ENCODE data around the gene SPAG16.
"Not testable (repeated sequence)": the region's sequence is repeated elsewhere in the genome, so short reads cannot be mapped to it uniquely, and the experiment has no call there.

SPAG16 gene

DNA sequence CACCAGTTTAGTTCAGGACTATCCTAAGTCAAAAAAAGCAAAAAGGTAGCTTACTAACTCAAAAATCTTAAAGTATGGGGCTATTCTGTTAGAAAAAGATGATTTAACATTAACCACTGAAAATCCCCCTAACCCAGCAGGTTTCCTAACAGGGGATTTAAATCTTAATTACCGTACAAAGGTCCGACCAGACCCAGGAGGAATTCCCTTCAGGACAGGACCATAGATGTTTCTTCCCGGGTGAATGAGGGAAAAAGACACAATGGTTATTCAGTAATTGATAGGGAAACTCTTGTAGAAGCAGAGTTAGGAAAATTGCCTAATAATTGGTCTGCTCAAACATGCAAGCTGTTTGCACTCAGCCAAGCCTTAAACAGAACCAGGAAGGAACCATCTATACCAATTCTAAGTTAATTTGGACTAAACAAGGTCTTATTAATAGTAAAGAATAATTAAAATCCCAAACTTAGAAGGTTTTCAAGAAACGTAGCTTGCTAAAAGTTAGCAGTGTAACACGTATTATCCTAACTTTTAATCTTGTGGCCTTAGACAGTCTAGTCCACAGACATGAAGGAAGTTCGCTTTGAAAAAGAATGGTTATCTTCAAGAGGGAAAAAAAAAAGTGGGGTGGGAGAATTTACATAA, 124.3 kb downstream of the SPAG16 start:
- not testable (repeated sequence) for DNase-seq (ENCODE audit: low read depth in 3 of 3, low spot score in 1 of 3)

DNA sequence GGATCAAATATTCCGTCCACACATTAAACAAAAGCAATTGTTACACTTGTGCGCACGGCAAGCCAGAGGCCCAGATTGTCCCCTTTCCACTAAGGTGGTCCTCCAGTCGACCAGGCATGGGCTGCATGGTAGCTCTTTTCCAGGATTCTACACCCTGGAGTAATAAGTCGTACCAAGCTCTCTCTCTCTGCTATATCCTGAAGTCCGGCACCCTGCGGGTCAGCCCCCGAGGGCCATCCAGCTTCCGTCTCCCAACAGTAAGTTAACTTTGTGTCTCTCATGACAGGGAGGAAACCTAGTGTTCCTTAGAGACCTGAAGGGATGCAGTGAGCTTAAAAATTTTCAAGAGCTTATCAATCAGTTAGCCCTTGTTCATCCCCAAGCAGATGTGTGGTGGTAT, 126.4 kb downstream of the SPAG16 start:
- DNase-seq (ENCODE audit: low read depth in 3 of 3, low spot score in 1 of 3): not testable (repeated sequence)

DNA sequence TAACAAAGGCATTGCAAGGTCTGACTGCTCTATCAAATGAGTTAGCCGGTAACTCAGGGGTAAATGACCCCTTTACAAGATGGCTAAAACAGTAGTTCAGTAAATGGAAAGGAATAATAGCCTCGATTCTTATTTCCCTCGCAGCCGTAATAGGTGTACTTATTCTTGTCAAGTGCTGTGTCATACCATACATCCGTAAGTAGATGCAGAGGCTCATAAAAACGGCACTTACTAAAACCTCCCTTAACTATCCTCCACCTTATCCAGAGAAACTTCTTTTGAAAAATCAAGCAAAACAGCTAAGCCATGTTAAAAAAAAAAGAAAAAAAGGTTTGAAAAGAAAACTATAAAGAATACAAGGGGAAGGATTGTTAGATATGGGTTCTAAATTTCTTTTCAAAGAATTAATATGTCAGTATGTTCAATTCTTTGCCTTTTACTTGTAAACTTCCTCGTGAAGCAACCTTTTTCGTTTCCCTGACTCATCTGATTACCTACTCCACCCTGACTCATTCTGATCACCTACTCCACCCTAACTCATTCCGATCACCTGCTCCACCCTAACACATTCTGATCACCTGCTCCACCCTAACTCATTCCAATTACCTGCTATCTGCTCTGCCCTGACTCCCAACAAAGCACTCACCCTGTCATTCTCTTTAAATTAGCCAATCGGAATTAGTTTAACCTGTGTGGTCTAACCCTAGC, 127.5 kb downstream of the SPAG16 start:
- DNase-seq (ENCODE audit: low read depth in 3 of 3, low spot score in 1 of 3): no peak

DNA sequence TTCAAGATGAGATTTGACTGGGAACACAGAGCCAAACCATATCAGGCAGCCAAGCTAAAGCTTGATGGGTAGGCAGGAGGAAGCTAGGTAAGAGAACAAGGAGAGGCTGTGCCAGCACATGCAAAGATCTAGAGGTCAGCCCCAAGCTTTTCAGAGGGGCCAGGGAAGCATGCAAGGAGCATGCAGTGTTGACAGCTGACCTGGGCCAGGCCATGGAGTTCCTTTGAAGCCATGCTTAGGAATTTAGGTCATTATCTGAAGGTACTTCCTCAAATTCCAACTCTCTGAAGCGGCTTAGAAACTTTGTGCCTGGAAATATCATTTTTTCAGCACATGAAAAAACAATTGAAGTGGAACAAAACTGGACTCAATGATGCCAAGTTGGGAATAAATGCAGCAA, 130.8 kb downstream of the SPAG16 start:
- no peak for DNase-seq (ENCODE audit: low read depth in 3 of 3, low spot score in 1 of 3)

DNA sequence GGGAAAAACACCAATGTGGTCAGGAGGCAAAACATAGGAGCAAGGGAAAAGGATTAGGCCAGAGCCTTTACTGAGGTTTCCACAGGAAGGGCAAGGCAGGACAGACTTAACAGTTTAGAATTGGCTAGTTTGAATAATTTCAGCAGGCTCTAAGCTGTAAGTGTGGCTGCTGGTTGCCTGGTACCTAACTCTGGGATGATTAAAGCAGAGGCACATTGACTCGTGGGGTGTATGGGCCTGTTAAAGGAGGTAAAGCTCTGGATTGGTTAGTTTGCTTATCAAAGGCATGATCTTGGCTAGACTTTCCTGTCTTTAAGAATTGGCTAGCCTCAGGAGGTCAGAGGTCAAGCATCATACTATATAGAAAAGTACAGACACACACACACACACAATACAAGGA, 132.6 kb downstream of the SPAG16 start:
- no peak for DNase-seq (ENCODE audit: low read depth in 3 of 3, low spot score in 1 of 3)

DNA sequence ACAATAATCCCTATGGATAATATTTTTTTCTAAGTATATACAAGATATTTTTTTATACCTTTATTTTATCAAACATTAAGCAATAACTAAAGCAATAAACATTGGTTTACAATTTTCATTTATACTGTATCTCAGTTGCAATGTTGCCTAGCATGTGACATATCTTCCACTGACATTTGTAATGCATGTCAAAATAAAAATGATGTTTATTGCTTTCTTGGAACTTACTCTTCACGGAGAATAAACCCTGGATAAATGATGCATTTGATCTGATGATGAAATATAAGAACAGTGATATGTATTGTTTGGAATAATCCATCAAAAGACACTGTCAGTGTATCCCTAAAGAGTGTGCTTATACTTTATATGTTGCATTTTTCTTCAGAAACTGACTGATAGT, 135.7 kb downstream of the SPAG16 start:
- DNase-seq (ENCODE audit: low read depth in 3 of 3, low spot score in 1 of 3): no peak

DNA sequence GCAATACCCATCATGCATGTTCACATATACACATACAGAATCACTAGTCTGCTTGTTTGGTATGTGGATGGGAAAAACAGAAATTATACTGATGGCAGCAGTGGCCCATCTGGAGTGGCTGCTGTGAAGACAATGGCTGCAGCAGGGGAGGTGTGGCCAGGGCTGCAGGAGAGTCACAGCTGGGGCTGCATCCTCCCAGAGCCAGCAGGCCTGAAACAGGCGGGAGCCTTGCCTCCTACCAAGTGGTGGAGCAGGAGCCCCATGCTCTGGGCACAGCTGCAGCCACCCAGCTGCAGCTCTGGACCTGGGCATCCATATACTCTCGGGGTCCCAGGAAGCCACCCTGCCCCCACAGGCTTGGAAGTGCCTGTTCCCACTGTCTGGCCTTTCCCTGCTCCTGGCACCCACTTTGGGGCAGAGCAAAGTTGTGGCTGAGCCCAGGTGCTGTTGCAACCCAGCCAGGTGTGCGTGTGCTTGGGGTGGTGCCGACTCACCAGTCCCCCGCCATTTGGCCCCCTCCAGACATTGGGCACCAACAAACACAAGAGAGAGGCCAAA, 136.6 kb downstream of the SPAG16 start:
- DNase-seq (ENCODE audit: low read depth in 3 of 3, low spot score in 1 of 3): no peak

DNA sequence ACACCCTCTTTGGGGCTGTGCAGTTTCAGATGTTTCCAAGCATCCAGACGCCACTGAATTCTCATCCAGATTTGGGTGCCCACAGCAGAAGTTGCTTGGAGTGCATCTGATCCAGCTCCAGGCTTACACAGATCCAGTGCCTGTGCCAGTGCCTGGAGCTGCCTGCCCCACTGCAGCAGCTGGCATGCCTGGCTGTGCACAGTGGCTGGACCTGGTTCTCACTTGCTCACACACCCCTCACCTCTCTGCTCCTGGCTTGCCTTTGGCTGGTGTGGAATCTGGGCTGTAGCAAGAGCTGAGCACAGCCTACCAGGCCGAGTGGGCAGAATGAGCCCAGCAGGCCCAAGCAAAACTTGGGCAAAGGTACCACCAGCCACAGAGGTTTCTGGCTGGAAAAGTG, 137.9 kb downstream of the SPAG16 start:
- DNase-seq (ENCODE audit: low read depth in 3 of 3, low spot score in 1 of 3): no peak

DNA sequence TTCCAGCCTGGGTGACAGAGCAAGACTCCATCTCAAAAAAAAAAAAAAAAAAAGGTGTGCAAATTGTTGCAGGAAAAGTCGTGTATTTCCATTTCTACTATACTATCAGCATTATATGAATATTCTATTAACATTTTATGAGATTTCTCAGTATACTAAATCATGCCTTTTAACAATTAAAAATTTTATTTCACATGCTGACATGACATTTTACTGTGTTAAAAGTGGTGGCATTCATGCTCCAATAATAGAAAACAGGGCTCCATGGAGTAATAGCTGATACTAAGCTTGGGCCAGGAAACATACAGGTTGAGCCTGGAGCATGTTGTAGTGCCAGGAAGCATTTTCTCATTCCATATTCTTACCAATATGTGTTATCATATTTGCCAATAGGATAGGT, 141.4 kb downstream of the SPAG16 start:
- no peak for DNase-seq (ENCODE audit: low read depth in 3 of 3, low spot score in 1 of 3)

DNA sequence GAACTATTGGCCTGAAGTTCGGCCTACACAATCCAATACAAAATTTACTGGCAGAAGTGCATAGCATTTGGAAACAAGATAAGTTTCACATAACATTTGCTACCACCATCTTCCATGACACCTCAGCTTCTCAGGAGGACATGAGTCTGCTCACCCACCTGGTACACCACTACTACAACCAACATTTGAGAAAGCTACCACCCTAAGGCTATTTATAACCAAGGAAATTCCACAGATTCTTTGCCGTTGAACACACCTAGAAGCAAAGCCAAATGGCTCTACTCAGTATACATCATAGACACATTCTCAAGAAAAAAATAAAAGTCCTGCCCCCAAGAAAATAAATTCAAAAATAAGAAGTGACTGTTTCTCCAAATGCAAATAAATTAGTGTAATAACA, 145.3 kb downstream of the SPAG16 start:
- no peak for DNase-seq (ENCODE audit: low read depth in 3 of 3, low spot score in 1 of 3)

DNA sequence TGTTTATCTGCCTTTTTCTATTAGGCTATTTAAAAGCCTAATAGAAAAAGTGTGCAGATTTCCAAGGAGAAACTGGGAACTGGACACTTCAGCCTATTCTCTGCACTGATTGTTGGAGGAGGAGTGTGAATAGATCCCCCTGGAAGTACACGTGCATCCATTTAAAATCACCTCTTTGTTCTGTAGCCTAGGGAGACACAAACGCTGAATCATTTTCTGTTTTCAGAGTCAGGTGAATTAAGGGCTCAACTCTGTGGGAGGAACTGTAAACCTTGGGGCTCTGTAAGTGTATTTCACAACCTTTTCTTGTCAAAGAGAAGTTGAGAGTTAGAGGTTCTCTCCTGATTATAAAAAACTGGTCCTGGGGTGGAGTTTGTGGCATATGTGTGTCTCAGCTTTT, 159.7 kb downstream of the SPAG16 start:
- DNase-seq (ENCODE audit: low read depth in 3 of 3, low spot score in 1 of 3): no peak

DNA sequence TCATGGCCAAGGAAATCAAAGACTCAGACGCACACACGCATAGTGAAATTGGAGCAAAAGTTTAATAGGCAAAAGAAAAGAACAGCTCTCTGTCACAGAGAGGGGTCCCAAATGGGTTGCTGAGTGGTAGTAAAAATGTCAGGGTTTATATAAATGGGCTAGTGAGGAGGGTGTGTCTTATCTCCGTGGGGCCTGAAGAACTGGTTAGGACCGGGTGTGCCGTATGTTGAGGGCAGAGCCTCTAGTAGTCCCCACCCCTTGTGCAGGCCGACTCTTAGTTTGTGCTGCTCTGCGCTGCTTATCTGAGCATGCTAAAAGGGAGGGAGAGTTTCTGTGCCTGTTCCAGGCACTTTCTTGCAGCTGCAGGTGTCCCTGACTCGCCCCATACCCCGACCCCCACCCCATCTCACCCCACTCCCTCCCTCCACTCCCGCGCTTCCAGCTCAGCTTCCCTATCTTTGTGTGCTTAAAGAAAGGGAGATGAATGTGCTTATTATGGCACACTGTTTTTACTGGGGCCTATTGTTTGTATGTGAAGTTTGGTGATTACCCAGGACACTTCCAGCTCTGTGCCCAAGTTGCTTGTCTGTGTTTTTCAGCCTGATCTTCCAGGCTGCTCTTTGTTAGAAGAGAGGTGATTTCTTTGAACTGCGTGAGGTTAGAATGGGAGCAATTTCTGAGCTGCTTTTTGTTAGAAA, 167.4 kb downstream of the SPAG16 start:
- no peak for DNase-seq (ENCODE audit: low read depth in 3 of 3, low spot score in 1 of 3)

DNA sequence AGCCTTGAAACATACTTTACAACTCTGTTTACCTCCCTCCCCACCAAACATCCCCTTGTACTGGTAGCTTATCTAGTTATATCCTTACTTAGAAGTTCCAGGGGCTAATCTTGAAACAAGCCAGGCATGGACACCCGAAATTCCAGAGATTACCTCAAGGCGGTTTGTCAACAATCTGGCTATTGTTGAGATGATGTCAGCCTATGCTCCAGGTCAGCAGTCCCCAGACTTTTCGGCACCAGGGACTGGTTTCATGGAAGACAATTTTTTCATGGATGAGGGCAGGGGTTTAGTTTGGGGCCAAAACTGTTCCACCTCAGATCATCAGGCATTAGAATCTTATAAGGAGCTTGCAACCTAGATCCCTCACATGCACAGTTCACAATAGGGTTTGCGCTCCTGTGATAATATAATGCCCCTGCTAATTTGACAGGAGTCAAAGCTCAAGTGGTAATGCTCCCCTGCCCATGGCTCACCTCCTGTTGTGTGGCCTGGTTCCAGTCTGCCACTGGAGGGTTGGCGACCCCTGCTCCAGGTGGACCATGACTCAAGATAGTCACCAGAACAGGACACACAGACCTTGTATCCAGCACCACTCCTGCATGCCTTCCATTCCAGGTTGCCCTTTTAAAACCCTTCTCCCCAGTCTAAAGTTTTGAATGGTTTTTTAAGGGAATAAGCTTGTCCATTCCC, 171.2 kb downstream of the SPAG16 start:
- no peak for DNase-seq (ENCODE audit: low read depth in 3 of 3, low spot score in 1 of 3)

DNA sequence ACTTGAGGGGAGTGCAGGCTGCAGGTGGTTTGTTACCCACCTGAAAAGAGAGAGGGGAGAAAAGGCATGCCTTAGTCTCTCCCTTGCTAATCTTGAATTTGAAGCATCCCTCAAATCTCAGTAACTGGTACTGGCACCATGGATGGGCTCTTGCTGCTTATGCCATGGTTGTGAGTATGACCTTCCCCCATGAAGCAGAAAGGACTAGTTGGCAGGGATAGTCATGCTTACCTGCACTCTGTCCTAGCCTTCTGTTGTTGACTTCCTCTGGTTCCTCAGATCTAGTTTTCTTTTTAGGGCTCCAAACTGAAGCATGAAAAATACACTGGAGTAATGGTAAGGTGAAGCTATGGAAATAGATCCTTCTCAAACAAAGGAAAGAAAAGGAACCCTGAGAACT, 191.2 kb downstream of the SPAG16 start:
- DNase-seq (ENCODE audit: low read depth in 3 of 3, low spot score in 1 of 3): no peak

DNA sequence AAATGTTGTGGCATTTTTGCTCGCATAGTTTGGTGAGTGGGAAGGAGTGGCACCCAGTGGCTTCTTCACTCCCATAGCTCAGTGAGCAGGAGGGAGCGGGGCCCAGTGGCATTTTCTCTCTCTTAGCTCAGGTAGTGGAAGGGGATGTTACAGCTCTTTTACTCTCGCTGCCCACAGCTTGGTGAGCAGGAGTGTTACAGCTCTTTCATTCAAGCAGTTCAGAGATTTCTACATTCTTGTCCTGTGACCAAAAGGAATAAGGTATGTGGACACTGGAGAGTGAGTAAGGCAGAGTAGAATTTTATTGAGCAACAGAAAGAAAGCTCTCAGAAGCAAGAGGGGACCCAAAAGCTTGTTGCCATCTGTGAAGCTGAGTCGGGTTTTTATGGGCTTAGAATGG, 192.4 kb downstream of the SPAG16 start:
- no peak for DNase-seq (ENCODE audit: low read depth in 3 of 3, low spot score in 1 of 3)

DNA sequence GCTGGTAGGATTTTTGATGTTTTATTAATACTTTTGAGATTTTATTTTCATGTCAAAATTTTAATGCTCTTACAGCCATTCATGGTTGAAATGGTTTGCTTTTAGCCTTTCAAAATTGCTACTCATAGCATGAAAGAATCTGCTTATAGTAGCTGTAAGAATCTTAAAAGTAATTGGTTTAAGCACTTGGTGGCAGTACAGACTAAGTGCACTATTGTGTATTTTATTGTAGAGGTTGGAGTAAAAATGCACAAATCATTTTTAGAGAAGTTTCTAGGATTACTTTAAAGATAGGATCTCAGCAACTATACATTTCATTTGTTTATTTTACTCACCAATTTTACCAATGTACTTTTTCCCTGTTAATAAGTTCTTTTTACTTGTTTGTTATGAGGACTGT, 205.8 kb downstream of the SPAG16 start:
- no peak for DNase-seq (ENCODE audit: low read depth in 3 of 3, low spot score in 1 of 3)

DNA sequence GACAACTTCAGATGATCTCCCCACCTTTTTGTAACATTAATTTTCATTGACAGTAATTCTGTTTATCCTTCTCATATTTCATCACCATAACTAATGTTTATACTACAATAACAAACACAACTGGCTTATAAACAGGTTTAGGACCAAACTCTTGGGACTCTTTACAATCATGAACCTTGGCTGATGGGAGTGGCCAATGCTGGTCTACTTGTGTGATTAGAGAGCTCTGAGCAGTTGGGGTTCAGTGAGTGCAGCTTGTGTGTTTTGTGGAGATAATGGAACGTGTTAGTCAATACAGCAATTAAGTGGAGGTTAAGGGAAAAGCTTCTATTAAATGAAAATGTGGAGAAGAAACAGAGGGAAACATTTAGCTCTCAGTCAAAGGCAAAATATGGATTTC, 207.1 kb downstream of the SPAG16 start:
- DNase-seq (ENCODE audit: low read depth in 3 of 3, low spot score in 1 of 3): no peak

DNA sequence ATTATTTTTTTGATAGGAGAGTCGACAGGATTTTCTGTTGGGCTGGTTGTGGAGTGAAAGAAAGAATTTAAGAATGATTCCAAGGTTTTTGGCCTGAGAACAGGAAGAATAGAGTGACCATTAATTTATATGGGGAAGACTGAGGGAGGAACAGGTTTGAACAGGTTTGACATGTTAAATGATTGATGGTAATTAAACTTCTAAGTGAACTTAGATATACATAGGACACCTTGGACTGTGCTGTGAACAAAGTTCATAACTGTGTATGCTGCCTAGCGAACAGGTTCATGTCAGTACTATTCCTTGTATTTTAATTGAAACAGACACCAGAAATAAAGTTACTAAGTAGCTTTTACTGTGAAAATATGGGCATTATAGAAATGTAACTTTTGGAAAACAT, 212.0 kb downstream of the SPAG16 start:
- no peak for DNase-seq (ENCODE audit: low read depth in 3 of 3, low spot score in 1 of 3)

DNA sequence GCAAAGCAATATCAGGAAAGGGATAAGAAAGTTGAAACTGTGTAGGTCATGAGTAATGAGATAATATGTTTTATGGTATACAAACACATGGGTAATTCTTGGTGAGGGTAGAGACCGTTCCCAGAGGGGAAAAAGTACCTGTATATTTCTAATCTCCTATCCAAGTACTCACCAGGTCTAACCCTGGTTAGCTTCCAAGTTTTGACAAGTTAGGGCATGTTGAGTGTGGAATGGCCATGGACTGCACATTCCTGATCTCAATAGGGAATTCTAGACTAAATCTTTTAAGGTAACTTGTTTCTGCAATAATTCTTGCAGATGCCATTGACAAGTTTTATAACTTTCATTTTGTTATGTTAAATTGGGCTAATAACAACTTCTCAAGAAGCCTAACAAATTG, 216.6 kb downstream of the SPAG16 start:
- no peak for DNase-seq (ENCODE audit: low read depth in 3 of 3, low spot score in 1 of 3)

DNA sequence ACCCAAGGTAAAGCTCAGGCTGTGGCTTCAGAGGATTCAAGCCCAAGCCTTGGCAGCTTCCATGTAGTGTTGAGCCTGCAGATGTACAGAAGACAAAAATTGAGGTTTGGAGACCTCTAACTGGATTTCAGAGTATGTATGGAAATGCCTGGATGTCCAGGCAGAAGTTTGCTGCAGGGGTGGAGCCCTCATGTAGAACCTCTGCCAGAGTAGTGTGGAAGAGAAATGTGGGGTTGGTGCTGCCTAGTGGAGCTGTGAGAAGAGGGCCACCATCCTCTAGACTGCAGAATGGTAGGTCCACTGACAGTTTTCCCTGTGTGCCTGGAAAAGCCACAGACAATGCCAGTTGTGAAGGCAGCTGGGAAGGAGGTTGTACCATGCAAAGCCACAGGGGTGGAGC, 239.9 kb downstream of the SPAG16 start:
- DNase-seq (ENCODE audit: low read depth in 3 of 3, low spot score in 1 of 3): no peak

DNA sequence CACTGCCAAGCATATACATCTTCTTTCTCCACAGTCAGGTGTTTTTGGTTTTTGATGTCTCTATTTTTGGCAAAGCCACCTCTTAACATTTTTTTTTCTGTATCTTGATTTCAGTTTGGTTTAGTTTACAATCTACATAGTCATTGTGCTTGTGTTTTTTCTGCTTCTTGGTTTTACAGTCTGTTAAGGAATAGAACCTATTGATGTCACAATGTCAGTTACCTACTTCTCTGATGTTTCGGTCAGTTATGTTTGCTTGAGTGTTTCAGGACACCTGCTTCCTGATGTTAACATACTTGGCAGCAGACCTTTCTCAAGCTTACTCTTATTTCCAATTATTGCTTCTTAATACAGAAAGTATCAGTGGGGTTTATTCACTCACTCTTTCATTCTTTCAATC, 253.3 kb downstream of the SPAG16 start:
- no peak for DNase-seq (ENCODE audit: low read depth in 3 of 3, low spot score in 1 of 3)

DNA sequence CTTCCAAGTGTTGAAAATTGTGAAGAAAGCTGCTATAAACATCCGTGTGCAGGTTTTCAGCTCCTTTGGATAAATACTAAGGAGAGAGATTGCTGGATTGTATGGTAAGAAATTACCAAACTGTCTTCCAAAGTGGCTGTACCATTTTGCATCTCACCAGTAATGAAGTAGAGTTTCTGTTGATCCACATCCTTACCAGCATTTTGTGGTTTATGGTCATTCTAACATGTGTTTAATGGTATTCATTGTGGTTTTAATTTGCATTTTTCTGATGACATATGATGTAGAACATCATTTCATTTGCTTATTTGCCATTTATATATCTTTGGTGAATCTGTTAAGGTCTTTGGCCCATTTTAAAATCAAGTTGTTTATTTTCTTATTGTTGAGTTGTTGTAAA, 260.7 kb downstream of the SPAG16 start:
- DNase-seq (ENCODE audit: low read depth in 3 of 3, low spot score in 1 of 3): no peak
